GM19395 (cell line): Measurements from ENCODE around the gene RFLNA.
"Not testable (repeated sequence)": the region's sequence is repeated elsewhere in the genome, so short reads cannot be mapped to it uniquely, and the experiment has no call there.

Source experiments
- ATAC-seq: cut with Tn5 transposase; IDR thresholded peaks from one replicate; pipeline ENCODE4 v1.9.1; 2021; ENCODE audit warnings: mild to moderate bottlenecking, moderate library complexity; ENCODE audit not compliant: unreplicated experiment

RFLNA gene

DNA sequence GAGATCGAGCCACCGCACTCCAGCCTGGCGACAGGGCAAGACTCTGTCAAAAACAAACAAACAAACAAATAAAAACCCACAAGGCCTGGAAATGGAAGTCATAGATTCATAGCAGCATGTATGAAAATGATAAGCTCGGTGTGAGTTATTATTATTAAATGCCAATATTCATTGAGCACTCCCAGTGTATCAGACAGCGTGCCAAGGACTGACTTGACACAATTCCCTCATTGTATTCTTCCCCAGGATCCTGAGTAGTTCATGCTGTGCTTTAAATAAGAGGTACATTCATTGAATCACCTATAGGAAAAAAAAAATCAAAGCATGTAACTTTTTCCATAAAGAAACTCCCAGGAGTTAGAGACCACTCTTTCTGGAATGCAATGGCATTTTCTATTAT is 12.6 kb upstream of the RFLNA start:
- ATAC-seq, result no peak

DNA sequence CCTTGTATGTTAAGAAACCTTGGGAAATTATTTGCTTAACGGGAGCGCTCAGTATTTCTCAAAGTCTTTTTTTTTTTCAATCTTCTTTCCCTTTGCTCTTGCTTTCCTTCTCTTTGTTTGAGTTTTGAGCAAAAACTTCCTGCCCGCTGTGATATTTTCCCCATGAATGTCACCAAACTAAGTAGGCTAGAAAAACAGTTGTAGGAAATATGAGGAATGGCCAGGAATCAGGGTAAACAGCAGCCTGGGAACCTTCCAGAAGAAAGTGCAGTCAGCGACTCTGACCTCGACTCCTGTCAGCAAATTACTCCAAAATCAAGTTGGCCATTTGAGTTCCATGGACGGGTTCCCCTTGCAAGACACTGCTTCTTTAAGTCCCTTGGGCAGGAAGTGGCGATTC is 11.6 kb upstream of the RFLNA start:
- no peak for ATAC-seq

DNA sequence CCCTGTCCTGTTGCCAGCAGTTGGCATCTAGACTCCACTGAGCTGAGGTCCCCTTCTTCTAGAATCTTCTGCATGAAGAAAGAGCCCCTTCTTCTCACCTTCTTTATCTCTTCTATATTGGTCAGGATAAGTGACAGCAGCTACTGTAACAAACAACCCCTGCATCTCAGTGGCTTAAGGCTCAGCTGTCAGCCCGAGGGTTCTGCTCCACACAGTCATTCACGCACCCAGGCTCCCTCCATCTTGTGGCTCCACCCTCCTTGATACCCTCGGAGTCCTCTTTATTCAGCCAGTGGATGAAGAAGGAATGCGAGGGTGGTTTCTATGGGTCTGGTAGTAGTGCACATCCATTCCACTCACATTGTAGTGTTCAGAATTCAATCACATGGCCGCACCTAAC is 10.5 kb upstream of the RFLNA start:
- ATAC-seq, result no peak

DNA sequence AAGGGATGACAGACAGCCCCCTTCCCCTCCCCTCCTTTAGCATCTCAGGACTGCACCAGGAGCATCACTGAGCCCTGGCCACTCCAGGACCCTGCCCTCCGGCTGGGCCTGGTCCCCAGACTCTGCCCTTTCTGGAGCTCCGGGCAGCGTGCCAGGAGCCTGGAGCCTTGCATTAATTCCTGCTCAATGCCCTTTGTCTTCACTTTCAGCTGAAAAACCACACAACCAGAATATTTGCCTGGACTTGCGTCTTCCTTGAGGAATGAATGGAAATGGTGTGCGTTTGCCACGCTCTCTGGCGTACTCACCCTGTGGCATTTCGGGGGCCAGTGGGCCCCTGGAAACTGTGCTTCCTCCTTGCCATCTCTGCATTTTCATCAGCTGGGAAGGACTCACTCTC is 8.5 kb upstream of the RFLNA start:
- no peak for ATAC-seq

DNA sequence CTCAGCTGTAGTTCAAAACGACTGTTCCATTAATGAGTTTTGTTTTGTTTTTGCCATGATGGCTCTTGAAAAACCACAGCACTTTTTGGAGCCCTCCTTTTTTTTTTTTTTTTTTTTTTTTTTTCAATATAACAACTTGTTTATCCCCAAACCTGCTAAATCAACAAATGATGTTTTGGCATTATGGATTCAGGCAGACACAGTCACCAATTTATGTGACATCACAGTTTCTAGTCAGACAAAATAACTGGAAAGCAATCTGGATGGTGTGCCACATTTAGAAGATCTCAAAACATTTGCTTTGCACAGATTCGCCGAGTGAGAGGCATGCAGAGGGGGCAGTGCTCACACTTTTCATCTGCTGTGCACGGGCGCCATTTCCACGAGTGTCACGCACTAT is 7.9 kb upstream of the RFLNA start:
- no peak for ATAC-seq

DNA sequence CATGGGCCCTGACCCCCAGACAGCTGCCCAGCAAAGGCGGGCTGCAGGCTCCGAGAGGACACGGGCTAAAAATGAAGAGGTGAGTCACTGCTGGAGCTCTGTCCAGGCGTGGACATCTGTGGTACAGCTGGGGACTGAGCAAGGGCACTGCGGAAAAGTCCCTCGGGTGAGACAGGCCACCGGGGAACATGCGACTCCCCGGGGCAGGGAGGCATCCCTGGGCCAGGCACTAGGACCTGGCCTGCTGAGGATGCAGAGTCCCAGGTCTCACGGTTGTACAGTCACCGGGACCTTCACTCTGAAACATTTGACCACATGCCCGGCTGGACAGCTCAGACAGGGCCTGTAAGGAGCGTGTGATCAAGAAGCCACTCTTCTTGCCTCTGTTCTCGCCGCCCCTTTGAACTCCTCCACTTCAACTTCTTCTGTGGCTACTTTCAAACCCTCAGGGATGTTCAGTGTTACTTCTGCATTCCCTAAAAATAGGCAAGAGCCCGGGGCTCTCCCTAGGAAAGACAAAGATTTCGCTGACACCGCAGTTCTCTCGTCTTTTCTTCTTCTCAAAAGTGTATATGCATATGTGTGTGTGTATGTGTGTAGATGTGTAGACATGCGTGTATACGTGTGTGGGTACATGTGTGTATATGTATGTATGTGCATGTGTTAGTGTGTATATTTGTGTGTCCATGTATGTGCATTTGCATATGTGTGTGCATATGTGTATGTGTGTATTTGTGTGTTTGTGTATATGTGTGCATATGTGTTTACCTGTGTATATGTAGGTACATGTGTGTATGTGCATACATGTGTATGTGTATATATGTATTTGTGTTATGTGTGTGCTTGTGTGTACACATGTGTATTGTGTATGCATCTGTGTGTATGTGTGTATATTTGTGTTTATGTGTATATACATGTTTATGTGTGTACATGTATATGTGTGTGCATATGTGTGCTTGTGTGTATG is 5.0 kb upstream of the RFLNA start:
- ATAC-seq, result no peak

DNA sequence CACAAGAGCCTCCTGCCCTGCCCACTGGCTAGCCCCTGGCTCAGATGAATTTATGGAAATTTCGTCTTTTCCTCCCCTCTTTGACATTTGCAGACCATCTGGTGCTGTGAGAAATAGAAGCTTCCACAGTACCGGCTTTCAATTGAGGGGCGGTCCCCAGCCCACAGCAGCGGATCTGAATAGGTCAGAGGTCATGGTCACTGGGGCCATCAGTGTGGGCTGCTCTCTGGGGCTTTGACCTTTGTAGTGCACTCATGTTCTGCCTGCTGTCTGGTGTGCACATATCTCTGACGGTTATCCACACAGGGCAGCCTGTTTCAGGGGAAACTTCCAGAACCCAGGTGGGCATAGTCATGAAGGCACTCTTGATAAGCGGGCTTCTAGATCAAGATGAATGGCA is 2.5 kb upstream of the RFLNA start:
- ATAC-seq, result no peak

DNA sequence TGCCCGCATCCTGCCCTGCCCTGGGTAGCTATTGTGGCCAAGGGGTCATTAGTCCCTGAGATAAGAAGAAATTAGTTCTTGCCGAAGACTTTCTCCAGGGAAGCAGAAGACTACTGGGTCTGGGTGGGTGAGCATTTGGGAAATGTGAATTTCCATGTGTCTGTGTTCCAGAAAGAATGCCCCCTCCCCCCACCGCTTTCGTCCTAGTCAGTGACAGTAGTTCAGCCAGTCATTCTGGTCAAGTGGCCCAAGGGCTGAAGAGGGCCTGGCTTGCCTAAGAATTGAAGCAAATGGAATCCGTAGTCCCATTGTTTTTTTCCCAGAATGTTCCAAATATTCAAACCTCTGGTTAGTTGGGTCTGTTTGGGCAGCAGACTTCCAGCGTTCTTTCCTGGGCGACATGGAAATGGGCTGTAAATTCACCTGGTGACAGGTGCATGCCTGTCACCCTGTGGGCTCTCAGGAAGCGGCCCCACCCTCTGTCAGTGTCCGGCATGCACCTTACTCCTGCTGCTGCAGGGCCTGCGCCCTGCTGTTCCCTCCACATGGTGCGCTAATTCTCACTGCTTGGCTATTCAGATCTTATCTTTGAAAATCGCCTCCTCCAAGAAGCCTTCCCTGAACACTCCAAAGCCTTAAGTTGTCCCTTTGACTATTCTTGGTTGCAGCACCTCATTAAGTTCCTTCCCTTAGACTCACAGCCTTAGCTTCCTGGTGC is 1.4 kb upstream of the RFLNA start:
- ATAC-seq, result no peak

DNA sequence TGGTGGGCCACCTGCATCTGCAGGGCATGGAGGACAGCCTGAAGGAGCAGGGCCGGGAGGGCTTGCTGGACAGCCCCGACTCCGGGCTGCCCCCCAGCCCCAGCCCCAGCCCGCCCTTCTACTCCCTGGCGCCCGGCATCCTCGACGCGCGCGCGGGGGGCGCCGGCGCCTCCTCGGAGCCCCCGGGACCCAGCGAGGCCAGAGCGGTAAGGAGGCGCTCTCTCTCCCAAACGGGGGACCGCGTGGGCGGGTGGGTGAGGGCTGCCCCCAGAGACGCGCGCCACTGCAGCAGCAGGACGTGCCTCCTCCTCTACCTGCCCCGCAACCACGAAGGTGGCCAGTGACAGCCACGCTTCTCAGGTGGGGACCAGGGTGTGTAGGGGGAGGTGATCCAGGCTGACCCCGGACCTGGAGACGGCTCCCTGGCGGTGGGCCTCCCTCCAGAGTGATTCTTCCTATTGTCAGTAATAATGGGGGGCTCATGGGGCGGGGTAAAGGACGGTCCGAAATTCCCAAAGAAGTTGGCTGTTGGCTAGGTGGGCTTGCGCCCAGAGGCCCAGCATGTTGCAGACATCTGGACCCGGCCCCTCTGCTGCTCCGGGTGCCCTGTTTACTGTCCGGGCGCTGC is 652 bp downstream of the RFLNA start:
- ATAC-seq, result no peak

DNA sequence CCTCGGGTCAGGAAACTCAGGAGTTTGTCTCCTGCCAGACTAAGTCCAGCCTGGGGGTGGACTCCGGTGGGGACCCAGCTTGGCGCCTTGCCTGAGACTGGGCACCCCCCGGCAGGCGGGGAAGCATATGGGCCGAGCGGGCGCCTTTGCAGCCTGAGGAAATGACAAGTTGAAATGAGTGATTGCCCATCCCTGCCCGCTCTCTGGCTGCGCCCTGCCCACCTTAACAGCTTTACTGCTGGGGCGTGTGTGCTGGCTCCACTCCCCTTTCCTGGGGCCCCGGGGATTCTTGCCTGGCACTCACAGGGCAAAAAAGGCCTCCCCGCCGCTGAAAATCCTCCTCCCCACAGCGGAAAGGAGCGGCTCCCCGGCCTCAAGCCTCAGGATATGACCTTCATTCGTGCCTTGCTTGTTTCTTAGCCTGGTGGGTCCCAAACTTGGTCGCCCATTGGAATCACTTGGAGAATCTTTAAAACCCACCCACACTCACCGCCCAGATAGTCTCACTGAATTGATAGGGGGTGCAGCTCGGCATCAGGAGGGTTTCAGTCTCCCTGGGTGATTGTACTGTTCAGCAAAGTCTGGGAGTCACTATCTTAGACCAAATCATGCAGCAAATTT is 1.5 kb downstream of the RFLNA start:
- ATAC-seq, result no peak

DNA sequence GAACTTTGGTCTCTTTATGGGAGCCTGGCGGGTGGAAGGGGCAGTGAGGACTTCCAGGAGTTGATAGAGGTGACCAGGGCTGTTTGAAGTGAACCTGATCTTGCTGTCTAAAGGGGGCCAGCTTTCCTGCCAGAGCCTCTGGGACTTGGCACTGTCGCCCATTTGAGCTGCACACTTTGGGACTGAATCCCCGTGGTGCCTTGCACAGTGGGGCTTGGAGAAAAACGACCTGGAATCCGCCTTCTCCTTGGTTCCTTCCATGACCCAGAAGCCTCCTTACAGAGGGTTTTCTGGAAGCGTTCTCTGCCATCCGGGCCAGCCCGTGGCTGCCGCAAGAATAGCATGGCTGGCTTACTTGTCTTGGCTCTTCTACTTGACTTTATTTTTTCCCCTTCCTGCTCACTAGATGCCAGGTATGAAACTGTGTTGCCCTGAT is 2.0 kb downstream of the RFLNA start:
- no peak for ATAC-seq

DNA sequence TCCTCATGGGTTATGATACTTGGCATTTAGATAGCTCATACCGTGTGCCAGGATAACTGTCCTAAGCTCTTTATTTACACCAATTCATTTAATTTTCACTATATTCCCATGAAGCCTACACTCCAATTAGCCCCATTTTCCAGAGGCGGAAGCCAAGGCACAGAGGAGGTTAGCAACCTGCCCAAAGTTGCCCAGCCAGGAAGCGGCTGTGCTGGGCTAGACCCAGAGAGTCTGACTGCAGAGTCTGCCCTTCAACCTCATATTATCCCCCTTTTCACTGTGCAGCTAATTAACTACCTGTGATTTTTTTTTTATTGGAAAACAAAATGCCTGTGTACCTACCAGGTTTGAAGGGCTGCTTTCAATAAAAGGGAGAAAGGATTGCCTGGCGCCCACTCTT is 2.5 kb downstream of the RFLNA start:
- ATAC-seq, result no peak

DNA sequence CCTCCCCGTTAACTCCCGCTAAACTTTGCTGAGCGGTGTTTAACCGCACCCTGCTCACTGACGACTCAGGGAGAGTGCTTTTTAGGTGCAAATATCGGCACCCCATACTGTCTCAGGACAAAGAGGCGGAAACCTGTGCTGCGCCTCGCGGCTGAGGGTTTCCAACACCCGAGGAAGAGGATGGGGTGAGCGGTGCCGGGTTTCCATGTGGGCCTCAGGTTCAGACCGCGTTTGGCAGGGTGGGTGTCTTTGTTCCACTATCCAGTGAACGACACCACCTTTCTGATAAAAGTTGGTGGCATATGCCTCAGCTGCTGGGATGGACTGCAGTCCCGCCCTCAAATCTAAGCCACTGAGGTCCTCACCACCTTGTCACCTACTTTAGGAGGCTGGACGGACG is 3.0 kb downstream of the RFLNA start:
- no peak for ATAC-seq

DNA sequence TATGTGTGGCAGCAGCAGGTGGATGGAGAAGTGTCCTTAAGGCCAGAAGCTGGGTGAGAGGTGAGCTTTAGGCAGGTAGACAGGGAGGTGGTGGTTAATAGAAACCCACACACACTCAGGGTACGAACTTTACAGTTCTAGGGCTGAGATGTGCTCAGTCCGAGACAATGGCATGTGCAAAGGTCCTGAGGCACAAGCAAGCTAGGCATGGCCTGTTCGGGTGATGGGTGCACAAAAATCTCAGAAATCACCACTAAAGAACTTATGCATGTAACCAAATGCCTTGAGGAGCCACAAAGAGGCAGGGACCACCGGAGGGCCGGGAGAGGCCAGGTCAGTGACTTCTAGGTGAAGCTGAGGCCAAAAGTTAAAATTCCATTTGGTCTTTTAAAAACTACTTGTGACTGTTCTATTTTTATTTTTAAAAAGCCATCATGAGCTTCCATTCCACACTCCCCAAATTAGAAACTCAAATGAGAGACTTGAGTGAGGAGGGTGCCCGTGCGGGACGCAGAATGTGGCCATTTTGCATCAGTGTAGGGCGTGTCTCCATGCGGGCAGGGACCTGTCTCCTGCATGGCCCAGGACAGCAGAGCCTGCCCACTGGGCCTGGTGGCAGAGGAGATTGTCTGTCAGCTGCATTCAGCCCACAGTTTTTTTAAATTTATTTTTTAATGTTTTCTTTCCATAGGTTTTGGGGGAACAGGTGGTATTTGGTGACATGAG is 4.0 kb downstream of the RFLNA start:
- no peak for ATAC-seq

DNA sequence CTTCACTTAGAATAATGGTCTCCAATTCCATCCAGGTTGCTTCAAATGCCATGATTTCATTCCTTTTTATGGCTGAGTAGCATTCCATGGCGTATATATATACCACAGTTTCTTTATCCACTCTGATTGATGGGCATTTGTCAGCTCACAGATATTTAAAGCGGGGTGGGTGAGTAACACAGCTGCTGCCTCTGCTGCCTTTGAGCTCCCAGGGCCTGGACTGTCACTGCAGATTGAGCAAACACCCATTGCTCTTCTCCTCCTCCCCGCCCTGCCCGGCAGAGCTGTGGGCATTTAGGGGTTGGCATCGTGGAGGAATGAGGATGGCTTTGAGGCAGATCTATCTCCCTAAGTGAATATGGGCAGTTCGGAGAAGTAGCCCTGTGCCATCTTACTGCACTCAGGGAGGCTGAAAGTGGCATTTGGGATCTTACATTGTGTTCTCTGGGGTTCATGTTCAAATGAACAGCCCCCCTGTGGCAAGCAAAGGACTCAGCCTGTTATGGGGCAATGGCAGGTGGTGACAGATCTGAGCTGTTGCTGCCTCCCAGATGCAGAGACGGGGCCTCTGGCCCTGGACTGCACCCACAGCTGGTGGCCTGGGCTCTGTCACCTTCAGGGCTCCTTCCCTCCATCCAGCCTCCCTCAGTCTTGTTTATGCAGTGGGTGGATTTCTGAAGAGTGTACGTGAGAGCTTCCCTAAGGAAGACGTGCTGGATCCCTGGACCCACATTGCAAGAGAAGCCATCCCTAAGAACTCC is 4.9 kb downstream of the RFLNA start:
- no peak for ATAC-seq

DNA sequence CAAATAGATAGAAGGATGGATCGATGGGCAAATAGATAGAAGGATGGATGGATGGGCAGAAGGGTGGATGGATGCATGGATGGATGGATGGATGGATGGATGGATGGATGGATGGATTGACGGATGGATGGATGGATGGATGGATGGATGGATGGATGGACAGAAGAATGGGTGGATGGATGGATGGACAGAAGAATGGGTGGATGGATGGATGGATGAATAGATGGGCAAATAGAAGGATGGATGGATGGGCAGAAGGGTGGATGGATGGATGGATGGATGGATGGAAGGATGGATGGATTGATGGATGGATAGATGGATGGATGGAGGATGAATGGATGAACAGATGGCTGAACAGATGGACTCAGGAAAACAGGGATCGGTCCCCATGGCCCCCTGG is 5.8 kb downstream of the RFLNA start:
- ATAC-seq, result not testable (repeated sequence)

DNA sequence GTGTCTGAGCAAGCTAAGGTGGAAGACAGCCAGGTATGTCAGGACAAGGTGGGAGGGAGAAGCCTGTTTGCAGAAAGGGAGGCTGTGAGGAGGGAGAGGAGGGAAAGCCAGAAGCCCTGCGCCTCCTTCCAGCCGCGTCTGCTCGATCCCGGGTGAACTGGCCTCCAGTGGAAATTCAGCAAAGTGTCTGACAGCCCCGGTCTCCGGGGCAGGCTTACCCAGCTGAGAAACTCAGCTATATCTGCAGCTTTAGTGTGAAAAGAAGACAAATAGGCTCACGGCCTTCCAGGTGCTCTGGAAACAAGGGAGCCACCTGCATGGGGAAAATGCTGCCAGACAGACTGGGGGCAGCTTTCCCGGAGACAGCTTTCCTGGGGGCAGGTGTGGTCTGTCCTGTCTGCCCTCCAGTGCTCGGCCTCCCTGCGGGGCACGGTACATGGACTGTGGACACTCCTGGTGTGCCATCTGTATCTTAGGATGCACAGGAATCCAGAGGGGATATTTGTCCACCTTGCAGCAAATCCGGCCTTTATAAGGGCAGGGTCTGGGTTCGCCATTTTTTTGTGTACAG is 6.3 kb downstream of the RFLNA start:
- no peak for ATAC-seq

DNA sequence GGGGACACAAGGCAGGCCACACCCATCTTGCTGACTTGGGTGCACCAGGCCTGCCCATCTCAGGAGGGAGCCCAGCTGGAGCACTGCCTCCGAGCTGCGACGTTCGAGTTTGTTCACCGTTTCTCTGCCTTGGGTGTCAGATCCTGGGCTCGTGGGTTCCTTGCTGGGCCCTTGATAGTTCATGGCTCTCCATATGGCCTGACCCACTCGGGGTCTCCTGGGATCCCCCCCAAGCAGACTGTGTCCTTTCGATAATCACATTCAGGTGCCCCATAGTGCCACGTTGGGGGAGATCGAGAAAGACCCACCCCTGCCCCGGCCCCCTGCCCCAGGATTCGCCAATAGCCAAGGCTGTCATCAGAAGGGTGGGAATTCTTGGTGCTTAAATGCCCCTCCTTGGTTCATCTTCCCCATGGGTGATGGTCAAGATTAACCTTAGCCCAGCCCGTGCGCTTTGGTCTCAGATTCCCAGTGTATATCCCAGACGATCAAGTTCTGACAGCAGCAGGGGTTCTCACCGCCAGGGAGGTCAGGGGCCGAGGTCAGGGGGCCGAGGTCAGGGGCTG is 7.4 kb downstream of the RFLNA start:
- no peak for ATAC-seq
